GM15510 (cell line): ENCODE data around the gene CCT7.

Experiments
- POLR2A ChIP-seq: IDR thresholded peaks from 3 replicates; pipeline ENCODE4 v1.6.1; 2011; ENCODE audit warnings: borderline replicate concordance; ENCODE audit not compliant: insufficient read length; ENCODE audit errors: extremely low read depth

The CCT7 gene

DNA sequence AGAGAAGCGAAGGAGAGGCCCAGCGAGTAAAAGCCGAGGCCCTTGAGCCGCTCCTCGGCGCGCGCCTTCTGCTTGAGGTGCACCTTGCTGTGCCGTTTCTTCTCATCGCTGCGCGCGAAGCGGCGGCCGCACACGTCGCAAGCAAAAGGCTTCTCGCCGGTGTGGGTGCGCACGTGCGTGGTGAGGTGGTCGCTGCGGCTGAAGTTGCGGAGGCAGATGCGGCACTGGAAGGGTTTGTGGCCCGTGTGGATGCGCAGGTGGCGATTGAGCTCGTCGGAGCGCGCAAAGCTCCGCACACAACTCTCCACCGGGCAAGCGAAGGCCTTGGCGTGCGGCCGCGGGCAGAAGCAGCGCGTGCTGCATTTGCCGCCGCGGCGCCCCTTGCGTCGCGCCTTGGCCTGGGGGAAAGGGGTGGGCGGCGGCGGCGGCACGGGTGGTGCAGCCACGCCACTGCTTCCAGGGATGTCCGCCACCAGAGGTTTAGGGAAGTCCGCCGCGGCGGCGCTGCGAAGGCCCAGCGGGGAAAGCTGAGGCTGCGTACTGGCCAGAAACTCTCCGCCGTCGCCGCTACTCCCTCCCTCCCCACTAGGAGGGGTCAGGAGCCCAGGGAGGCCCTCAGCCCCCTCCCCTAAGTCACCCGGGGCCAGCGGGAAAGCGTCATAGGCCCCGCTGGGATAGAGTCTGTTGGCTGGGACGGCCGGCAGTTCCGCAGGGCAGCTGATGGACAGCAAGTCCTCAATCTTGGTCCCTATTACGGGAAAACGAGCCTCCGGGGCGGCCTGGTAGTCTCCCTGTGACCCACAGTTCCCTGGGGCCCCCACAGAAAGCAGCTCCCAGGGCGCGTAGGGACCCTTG, 57.6 kb downstream of the CCT7 start:
- TF ChIP-seq POLR2A, result no peak

DNA sequence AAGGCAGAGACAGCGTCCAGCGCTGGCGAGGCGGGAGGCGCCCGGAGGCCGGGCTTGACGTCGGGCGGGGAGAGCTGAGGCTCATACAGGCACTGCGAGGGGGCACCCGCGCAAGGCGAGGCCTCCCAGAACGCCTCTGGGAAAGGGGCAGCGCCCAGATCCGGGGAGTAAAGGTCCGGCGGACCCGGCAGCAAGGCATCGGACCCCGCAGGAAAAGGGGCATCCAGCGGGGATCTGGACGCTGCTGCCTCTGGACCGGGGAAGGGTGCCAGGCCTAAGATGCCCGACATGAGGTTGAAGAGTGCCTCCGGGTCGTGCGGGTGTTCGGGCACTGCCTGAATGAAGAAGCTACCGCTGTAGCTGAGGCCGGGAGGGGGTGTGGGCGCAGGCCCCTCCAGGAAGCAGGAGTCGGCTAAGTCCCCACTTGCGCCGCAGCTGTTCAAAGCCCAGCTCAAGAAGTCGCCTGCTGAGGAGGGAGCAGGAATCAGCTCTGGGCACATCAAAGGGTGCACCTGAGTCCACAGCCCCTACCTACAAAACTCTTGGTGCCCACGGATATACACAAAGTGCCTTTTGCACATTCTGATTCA, 58.3 kb downstream of the CCT7 start:
- no peak for TF ChIP-seq POLR2A

DNA sequence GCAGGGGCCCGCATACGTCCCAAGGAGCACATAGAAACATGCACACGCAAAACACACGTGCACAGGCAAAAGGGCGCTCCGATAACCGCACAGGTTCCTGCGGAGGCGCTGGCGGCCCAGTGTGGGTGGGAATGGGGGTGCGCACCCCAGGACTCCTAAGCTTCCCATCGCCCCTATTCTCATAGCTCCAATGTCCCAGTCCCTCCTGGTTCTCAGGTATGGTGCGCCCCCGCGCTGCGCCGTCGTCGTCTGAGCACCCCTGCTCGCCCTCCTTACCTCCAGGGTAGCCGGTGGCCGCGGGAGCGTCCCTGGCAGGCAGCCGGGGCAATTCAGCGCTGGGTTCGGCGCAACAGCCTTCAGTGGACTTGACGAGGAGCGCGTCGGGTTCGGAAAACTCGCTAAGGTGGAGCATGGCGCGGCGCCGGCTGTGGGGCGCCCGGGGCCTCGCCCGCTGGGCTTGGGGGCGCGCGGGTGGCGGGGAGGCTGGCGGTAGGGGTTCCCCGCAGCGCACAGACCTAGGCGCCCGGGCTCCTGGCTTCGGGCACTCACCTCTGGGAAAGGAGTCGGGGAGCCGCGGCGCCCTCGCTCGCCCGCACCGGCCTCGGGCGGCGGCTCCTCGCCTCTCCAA, 58.9 kb downstream of the CCT7 start:
- no peak for TF ChIP-seq POLR2A

DNA sequence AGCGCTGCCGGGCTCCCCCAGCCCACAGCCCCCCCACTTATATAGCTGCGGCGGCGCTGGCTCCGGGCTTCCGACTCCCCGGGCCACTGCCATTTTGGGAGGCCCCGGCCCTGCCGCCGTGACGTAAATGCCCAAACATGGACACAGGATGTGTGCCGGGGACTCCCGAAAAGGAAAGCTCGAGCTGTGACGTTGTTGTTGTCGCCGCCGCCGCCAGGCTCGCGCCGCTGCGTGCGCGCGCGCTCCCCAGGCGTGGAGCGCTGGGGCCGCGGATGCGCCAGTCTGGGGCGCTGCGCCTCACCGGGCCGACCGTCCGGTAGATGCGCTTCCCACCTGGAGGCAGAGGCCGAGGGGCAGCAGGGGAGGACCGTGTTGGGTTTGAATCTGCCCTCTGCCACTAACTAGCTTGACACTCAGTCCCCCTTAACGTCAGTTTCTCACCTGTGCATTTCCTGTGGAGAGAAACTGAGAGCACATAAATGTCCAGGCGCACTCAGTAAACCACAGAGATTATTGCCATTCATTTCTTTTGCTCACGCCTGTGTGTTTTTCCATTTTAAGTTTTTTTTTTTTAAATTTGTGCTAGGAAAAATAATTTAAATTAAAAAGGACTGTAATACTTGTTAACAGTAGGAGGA, 59.5 kb downstream of the CCT7 start, which contains the start of gene EGR4:
Gene EGR4, minus strand, starts transcription at position 15 of the 638 bp plus-strand sequence. CDS start 231 bp downstream, outside the sequence.
- TF ChIP-seq POLR2A, result no peak

DNA sequence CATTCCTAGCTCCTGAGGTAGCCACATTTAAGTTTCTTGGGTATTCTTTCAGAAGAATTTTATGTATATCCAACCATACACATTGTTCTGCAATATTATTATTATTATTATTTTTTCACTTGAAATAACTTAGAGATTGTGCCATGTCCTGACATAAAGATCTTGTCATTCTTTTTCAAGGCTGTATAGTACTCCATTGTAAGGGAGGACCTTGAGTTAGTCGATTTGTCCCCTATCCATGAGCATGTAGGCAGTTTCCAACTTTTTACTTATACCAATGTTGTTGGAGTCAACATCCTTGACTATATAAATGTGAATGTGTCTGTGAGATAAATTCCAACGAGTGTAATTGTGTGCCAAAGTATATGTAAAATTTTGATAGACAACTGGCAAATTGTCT, 60.1 kb downstream of the CCT7 start:
- no peak for TF ChIP-seq POLR2A

DNA sequence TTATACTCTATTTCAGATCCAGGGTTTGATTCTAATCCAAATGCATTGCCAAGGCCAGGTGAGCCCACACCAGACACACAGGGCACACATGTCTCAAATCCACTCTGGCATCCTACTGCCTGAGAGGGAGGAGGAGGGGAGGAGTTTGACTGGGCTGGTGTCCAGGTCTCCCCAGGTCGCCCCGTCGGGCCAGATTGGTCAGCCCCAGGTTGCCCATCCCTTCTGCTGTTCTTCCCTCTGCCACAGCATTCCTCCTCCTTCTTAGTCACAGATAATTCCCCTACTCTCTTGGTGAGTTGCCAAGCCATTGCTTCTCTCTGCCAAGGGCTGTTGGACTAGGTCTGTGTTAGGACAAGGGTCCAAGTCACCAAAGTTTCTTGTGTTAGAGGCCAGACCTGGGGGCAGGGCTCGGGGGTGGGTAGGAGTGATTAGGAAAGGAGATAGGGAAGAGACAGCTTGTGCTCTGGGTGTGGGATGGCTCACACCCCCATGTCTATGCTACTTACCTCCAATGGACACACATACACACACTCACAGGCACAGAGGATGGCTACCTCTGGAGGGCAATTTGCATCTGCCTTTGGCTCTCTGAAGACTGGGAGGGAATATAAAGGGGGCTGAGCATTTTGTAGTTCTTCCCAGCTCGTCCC, 61.8 kb downstream of the CCT7 start:
- no peak for TF ChIP-seq POLR2A

DNA sequence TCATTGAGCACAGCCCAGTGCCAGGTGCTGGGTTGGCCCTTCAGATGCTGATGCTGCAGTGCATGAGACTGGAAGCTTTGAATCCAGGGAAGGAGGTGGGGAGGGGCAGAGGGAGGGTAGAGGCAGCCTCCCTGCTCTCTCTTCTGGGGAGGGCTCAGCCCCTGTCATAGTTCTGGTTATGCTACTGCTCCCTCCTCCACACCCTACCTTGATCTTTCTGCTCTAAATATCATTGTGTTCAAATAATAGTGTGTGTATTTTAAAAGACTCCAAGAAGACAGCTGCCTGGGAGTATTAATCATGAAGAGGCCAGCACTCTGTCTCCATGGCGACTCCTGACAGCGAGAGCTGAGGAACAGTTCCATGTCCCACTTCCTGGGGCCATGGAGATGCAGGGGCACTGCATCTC, 63.0 kb downstream of the CCT7 start:
- TF ChIP-seq POLR2A, result no peak

DNA sequence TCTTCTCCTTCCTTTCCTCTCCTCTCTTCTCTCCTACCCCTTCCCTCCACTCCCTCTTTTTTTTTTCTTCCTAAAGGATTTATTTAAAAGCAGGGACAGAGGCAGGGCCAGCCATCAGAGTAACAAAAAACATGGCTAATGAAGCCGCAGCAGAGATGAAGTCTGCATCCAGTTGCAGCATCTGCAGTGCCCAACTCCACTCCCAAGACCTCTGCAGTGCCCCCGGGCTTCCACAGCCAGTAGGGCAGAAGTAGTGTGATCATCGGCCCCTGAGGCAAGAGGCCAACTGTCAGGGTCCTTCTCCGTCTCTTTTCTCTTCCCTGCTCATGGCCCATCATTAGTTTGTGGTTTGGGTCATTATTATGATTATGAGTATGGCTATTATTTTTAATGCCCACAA, 63.5 kb downstream of the CCT7 start:
- no peak for TF ChIP-seq POLR2A

DNA sequence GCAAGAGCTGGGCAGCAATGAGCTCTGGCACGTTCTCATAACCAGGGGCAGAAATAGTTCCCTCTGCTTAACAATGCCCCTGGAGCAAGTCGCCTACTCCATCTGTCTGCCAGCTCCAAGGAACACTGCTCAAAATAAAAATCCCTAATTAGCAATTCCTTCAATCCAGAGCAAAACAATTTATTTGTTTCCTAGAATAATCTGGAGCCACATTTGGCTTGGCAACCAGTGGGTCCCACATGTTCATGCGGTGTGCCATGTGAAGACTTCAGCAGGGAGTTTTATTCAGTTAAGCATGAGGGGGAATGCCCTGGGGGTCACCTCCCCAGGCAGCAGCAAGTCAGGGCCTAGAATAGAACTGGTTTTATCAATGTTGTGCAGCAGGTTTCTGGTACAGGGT, 66.8 kb downstream of the CCT7 start:
- TF ChIP-seq POLR2A, result no peak

DNA sequence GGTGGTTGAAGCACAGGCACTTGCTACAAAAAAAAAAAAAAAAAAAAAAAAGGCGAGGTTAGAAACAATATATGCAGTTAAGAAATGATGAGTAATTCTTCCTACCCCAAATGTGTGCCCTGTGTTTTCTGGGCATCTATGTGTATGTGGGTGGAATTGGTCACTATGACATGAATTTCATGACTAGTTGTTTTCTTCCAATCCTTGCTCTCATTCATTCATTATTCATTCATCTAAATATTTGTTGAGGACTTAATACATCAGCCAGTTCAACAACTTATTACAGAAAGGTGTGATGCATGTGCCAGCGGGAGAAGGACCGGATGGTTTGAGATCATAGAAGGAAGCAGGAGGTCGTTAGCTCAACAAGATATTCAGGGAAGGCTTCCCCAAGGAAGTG, 67.5 kb downstream of the CCT7 start:
- no peak for TF ChIP-seq POLR2A
